A549 (cell line): ENCODE measurements around the gene DCN. TPM values are rescaled to one million over a fixed set of nuclear protein-coding genes. Genes with fewer than 3 reads are reported as not detected.

Experiments used
- ATAC-seq, 2 experiments: fragments of 200-7000 bp in 1 of 2; fragments of >200 bp in 1 of 2; cut with Nextera tagmentation in 1 of 2; cut with Tn5 transposase in 1 of 2; 3 replicates each; pipeline versions ENCODE4 v1.8.0 to v1.9.1; 2018 to 2020; ENCODE audit warnings: mild to moderate bottlenecking in 1 of 2, moderate library complexity in 1 of 2
- CTCF ChIA-PET: fragments of 300-600 bp; sonication (Branson Sonifier 250); formaldehyde crosslinking; extraction: SDS; loops from one replicate; lab custom pipeline; 2021; ENCODE audit warnings: antibody characterized with exemption, inconsistent platforms; lab: Yijun Ruan, JAX
- POLR2A ChIA-PET: fragments of 350-600 bp; formaldehyde crosslinking; extraction: SDS; loops from one replicate; lab custom pipeline; 2021; ENCODE audit warnings: antibody characterized with exemption, inconsistent platforms; lab: Yijun Ruan, JAX
- DNase-seq, 2 experiments: peaks; one replicate each; pipeline versions ENCODE4 v3.0.0 to v3.0.0-alpha.2; 2011 to 2016; ENCODE audit warnings: low read depth in 1 of 2, low spot score in 1 of 2
- FAIRE-seq: peaks from 2 replicates; lab custom pipeline; 2011; peaks lifted over from hg19 to GRCh38; lab: Jason Lieb, UNC
- H3K27ac ChIP-seq, 2 experiments: fragments of >200 bp; sonication (Bioruptor Twin); formaldehyde crosslinking; 3 replicates each; pipeline ENCODE4 v1.5.1; 2016 to 2017
- H3K4me1 ChIP-seq: fragments of >200 bp; sonication (Bioruptor Twin); formaldehyde crosslinking; 3 replicates; pipeline ENCODE4 v1.6.1; 2016
- H3K4me2 ChIP-seq: fragments of >200 bp; sonication (Bioruptor Twin); formaldehyde crosslinking; 3 replicates; pipeline ENCODE4 v1.6.1; 2016
- H3K4me3 ChIP-seq: fragments of >200 bp; sonication (Bioruptor Twin); formaldehyde crosslinking; 3 replicates; pipeline ENCODE4 v1.5.1; 2016
- H3K9me3 ChIP-seq: fragments of >200 bp; sonication (Bioruptor Twin); formaldehyde crosslinking; 3 replicates; pipeline ENCODE4 v1.6.1; 2016
- CHD2 ChIP-seq: fragments of 150-350 bp; IDR thresholded peaks from 2 replicates; pipeline ENCODE4 v1.6.1; 2014; ENCODE audit warnings: low read length; ENCODE audit not compliant: partially characterized antibody
- FOSL2 ChIP-seq, 2 experiments: fragments of 450-650 bp in 1 of 2; fragments of >200 bp in 1 of 2; sonication (Bioruptor Twin) in 1 of 2; formaldehyde crosslinking; IDR thresholded peaks; 2 replicates each; pipeline versions ENCODE4 v1.5.0 to v1.6.1; 2016 to 2020; ENCODE audit warnings: mild to moderate bottlenecking in 1 of 2, moderate library complexity in 1 of 2
- HEYL ChIP-seq: fragments of 250-450 bp; sonication (Bioruptor Pico); IDR thresholded peaks from 2 replicates; pipeline ENCODE4 v1.8.0; 2021; ENCODE audit warnings: mild to moderate bottlenecking, moderate library complexity
- HOXA7 ChIP-seq: fragments of 250-450 bp; sonication (Bioruptor Pico); IDR thresholded peaks from 2 replicates; pipeline ENCODE4 v1.5.0; 2020; ENCODE audit warnings: mild to moderate bottlenecking, moderate library complexity
- NR3C1 ChIP-seq: fragments of >200 bp; sonication (Bioruptor Twin); formaldehyde crosslinking; IDR thresholded peaks from 3 replicates; pipeline ENCODE4 v1.6.1; 2017
- PBX3 ChIP-seq: IDR thresholded peaks from 2 replicates; pipeline ENCODE4 v1.6.1; 2012
- POLR2AphosphoS2 ChIP-seq: conservative IDR thresholded peaks from 2 replicates; pipeline ENCODE4 v1.6.1; 2012; ENCODE audit warnings: low read length, improper control_type of control experiment, inconsistent platforms
- RAD21 ChIP-seq, 2 experiments: fragments of >200 bp in 1 of 2; sonication (Bioruptor Twin) in 1 of 2; formaldehyde crosslinking in 1 of 2; IDR thresholded peaks in 1 of 2; conservative IDR thresholded peaks in 1 of 2; 2 replicates in 1 of 2; 3 replicates in 1 of 2; pipeline ENCODE4 v1.6.1; 2012 to 2018; ENCODE audit warnings: inconsistent platforms in 1 of 2
- TP53 ChIP-seq: fragments of 250-450 bp; sonication (Bioruptor Pico); IDR thresholded peaks from 2 replicates; pipeline ENCODE4 v1.5.0; 2021; ENCODE audit warnings: mild to moderate bottlenecking, moderate library complexity
- USF2 ChIP-seq: fragments of 450-650 bp; IDR thresholded peaks from 2 replicates; pipeline ENCODE4 v1.6.1; 2014; ENCODE audit warnings: antibody characterized with exemption
- ZNF302 ChIP-seq: fragments of 250-450 bp; sonication (Bioruptor Pico); IDR thresholded peaks from 2 replicates; pipeline ENCODE4 v1.9.0; 2021; ENCODE audit warnings: inconsistent platforms, mild to moderate bottlenecking, moderate library complexity
- ZSCAN20 ChIP-seq: fragments of 250-450 bp; sonication (Bioruptor Pico); IDR thresholded peaks from 2 replicates; pipeline ENCODE4 v1.8.0; 2022; ENCODE audit warnings: mild to moderate bottlenecking, moderate library complexity
- WGBS: methylation state at CpG from one replicate; pipeline ENCODE4 v1.1.6; 2017; ENCODE audit errors: missing lambda C conversion rate; 5-methylcytosine and 5-hydroxymethylcytosine counted together
- polyA plus RNA-seq, 4 experiments: library from polyadenylated mRNA; depleted of rRNA in 3 of 4; stranded (reverse); fragments of >200 nt; fragmentation: RNase III in 1 of 4; extraction: RNeasy Plus Mini Kit Qiagen cat#74134 plus additional on column Dnase treatment in 1 of 4; gene quantifications; 2 replicates in 3 of 4; 3 replicates in 1 of 4; pipeline ENCODE4 v1.2.3, GENCODE V29; 2011 to 2017
- TF ChIP-seq, protein P1 (sequence below): fragments of 200-600 bp; sonication (generic); IDR thresholded peaks from 2 replicates; pipeline ENCODE4 v1.6.1; 2016; ENCODE audit warnings: antibody characterized with exemption, mild to moderate bottlenecking, moderate library complexity
- TF ChIP-seq, protein P2 (sequence below): fragments of >200 bp; sonication (Bioruptor Twin); formaldehyde crosslinking; IDR thresholded peaks from 3 replicates; pipeline ENCODE4 v1.6.1; 2016

DCN gene
- polyA plus RNA-seq, 2 of the 4 experiments (the other 2 are of a cell fraction): 1.0 TPM; not detected in 1

DNA sequence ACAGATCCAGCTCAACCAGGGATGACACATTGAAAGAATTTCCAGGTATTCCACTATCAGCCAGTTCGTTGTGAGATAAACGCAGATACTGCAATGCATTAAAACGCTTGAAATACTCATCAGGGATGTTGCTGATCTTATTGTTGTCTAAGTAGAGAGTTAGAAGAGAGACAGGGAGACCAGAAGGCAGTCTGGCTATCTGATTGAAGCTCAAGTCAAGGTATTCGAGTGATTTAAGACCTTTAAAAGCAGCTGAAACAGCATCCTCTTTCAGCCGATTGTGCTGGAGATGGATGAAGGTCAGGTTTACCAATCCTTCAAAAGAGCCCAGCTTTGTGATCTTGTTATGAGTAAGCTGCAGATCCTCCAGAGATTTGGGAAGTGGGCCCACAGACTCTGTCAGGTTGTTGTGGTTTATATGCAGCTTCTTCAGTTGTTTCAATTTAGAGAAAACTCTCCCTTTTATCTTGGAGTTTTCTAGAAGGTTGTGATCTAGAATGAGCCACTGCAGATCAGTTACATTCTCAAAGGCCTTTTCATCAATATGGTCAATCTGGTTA lies 74.3 kb downstream of the DCN start (continued):
- TF ChIP-seq, protein P1, sequence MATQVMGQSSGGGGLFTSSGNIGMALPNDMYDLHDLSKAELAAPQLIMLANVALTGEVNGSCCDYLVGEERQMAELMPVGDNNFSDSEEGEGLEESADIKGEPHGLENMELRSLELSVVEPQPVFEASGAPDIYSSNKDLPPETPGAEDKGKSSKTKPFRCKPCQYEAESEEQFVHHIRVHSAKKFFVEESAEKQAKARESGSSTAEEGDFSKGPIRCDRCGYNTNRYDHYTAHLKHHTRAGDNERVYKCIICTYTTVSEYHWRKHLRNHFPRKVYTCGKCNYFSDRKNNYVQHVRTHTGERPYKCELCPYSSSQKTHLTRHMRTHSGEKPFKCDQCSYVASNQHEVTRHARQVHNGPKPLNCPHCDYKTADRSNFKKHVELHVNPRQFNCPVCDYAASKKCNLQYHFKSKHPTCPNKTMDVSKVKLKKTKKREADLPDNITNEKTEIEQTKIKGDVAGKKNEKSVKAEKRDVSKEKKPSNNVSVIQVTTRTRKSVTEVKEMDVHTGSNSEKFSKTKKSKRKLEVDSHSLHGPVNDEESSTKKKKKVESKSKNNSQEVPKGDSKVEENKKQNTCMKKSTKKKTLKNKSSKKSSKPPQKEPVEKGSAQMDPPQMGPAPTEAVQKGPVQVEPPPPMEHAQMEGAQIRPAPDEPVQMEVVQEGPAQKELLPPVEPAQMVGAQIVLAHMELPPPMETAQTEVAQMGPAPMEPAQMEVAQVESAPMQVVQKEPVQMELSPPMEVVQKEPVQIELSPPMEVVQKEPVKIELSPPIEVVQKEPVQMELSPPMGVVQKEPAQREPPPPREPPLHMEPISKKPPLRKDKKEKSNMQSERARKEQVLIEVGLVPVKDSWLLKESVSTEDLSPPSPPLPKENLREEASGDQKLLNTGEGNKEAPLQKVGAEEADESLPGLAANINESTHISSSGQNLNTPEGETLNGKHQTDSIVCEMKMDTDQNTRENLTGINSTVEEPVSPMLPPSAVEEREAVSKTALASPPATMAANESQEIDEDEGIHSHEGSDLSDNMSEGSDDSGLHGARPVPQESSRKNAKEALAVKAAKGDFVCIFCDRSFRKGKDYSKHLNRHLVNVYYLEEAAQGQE: no peak
- no peak for TF ChIP-seq POLR2AphosphoS2
- TF ChIP-seq NR3C1: no peak

DNA sequence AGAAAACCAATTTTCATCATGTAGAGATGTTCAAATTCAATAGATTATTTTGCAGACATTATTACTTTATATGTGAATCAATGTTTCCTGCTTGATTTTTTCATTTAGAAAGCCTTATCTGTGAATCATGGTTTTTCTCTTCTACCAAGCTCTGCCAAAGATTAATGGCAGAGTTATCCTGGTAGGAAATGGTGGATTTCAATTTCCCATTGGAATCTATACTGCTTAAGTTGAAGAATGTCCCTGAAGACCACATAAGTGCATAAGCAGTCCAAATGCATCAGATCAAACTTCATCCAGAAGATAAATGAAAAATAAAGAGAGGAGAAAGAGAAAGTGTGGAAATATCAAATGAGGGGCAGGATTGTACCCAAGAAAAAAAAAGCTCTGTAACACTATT lies 76.3 kb downstream of the DCN start:
- Histone ChIP-seq H3K4me1 (no peaks in the 10 kb centered on the region), H3K27ac (no peak overlapping the region), H3K9me3 (no peaks in the 10 kb centered on the region), H3K4me2 (no peak overlapping the region), H3K4me3 (no peak overlapping the region)
- ATAC-seq: no peak
- ChIA-PET CTCF (no interaction called here), POLR2A (no interaction called here)
- DNase-seq: no peak
- FAIRE-seq: no peak
- TF ChIP-seq FOSL2 (IDR thresholded peaks at IDR 0.05): no peak
- TF ChIP-seq FOSL2 (CRISPR knock-in tag; IDR thresholded peaks at IDR 0.05): no peak
- no peak for TF ChIP-seq PBX3
- TF ChIP-seq HOXA7: no peak
- TF ChIP-seq CHD2: no peak
- TF ChIP-seq HEYL (CRISPR knock-in tag): no peak
- no peak for TF ChIP-seq TP53 (CRISPR knock-in tag)
- no peak for TF ChIP-seq USF2
- TF ChIP-seq, protein P2, sequence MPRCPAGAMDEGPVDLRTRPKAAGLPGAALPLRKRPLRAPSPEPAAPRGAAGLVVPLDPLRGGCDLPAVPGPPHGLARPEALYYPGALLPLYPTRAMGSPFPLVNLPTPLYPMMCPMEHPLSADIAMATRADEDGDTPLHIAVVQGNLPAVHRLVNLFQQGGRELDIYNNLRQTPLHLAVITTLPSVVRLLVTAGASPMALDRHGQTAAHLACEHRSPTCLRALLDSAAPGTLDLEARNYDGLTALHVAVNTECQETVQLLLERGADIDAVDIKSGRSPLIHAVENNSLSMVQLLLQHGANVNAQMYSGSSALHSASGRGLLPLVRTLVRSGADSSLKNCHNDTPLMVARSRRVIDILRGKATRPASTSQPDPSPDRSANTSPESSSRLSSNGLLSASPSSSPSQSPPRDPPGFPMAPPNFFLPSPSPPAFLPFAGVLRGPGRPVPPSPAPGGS: no peak
- TF ChIP-seq ZSCAN20 (CRISPR knock-in tag): no peak
- no peak for TF ChIP-seq RAD21 (conservative IDR thresholded peaks at IDR 0.05 in 1 of 2, IDR thresholded peaks at IDR 0.05 in 1 of 2)

GRCh38 chr12:91105807-91106206 lies 76.8 kb downstream of the DCN start:
- FAIRE-seq: no peak
- WGBS: 63% methylated on average over 5 of the region's 5 CpGs
- no peak for TF ChIP-seq FOSL2 (IDR thresholded peaks at IDR 0.05)
- TF ChIP-seq FOSL2 (CRISPR knock-in tag; IDR thresholded peaks at IDR 0.05): no peak
- no peak for TF ChIP-seq PBX3
- TF ChIP-seq ZNF302 (CRISPR knock-in tag): no peak
- TF ChIP-seq, all 56 proteins: peak for 0
- Histone ChIP-seq H3K9me3 (no peaks in the 10 kb centered on the region), H3K4me2 (no peak overlapping the region), H3K4me1 (no peaks in the 10 kb centered on the region), H3K4me3 (no peak overlapping the region), H3K27ac (no peak overlapping the region)
- ChIA-PET POLR2A (no interaction called here), CTCF (no interaction called here)
- DNase-seq (no peak), ATAC-seq (no peak)
